ENCODE results near the gene SARNP.

GRCh38 chr12:55742719-55743405 is 74.7 kb downstream of the SARNP start, which contains the start of gene GDF11:
- TF ChIP-seq CTCF (IDR thresholded peaks at IDR 0.05) = no peak
- no peak for TF ChIP-seq POLR2A (IDR thresholded peaks at IDR 0.05)

Data from stomach (tissue), 4 donors.